T-helper 1 cell treated with Interleukin-12 subunit alpha and Interleukin-12 subunit beta and Interleukin-4 antibody, amounts not matched to agents 30 μg/mL and 1 μg/mL, for 36 hours (primary cell): ENCODE measurements around the gene MCAT.

Experiments used
- H3K27ac Mint-ChIP-seq: one replicate; pipeline ENCODE4 v1.8.0; 2021; ENCODE audit warnings: mild to moderate bottlenecking, mixed read lengths
- H3K27me3 Mint-ChIP-seq: one replicate; pipeline ENCODE4 v1.8.0; 2021; ENCODE audit warnings: low read depth, mixed read lengths
- H3K36me3 Mint-ChIP-seq: one replicate; pipeline ENCODE4 v1.8.0; 2021; ENCODE audit warnings: low read depth, mixed read lengths
- H3K4me1 Mint-ChIP-seq: one replicate; pipeline ENCODE4 v1.8.0; 2021; ENCODE audit warnings: low read depth, mixed read lengths
- H3K4me3 Mint-ChIP-seq: one replicate; pipeline ENCODE4 v1.8.0; 2021; ENCODE audit warnings: mild to moderate bottlenecking, moderate library complexity, mixed read lengths
- H3K9me3 Mint-ChIP-seq: one replicate; pipeline ENCODE4 v1.8.0; 2021; ENCODE audit warnings: mixed read lengths

Gene MCAT

DNA sequence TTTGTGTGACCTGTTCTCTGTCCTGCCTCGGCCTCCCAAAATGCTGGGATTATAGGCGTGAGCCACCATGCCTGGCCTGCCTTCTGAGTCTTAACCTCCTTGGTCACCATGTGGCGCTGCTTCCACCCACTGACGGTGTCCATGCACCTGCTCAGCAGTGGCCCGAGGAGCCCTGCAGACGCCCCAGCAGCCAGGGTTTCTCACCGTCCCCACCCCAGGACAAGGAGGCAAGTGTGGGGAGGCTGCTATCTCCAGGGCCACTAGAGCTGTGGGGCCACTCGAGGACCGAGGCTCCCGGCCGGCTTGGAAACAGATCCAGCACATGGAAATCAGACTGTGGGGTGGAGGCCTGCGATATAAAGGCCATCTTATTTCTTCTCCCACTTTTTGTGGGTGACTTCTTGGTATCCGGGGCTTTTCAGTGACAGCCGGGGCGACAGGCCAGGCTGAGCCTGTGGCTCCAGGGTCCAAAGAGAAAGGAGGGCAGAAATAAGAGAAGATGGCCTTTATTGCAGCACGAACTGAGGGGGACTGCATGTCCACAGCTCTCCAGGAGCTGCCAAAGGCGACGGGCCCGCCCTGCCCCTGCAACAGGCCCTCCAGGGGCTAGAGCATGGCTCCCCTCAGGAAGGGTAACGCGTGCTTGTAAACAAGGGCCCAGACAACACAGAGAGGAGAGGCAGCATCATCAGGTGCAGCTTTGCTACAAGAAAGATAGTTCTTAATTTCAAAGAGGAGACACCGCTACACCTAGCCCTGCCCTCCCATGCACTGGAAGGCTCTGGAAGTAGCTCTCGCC lies 23.1 kb upstream of the MCAT start:
- no peak overlapping the region for H3K27ac Mint-ChIP-seq
- H3K9me3 Mint-ChIP-seq, result no peaks in the 10 kb centered on the region
- no peaks in the 10 kb centered on the region for H3K27me3 Mint-ChIP-seq
- peaks cover 11% of the 10 kb centered on the region for H3K36me3 Mint-ChIP-seq
- peaks cover 7% of the 10 kb centered on the region for H3K4me1 Mint-ChIP-seq
- no peak overlapping the region for H3K4me3 Mint-ChIP-seq

DNA sequence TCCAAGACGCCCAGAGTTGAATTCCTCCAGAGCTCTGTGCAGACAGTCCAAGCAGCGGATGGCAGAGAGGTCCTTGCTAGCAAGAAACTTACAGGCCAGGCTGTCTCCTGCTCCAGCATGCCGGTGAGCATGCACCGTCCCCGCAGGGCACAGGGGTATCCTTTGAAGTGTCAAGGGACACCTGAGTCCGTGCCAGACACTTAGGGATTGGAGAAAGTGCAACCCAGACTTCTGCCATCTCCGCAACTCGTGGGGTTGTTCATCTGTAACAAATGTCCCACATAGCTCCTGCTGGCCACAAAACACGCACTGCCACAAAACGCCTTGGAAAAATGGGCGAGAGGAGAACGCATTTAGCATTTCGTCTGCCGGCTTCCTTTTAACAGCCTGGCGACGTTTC lies 21.4 kb upstream of the MCAT start:
- Mint-ChIP-seq H3K4me1 (peaks cover 3% of the 10 kb centered on the region), H3K9me3 (no peaks in the 10 kb centered on the region), H3K27me3 (no peaks in the 10 kb centered on the region), H3K27ac (no peak overlapping the region), H3K36me3 (peaks cover 11% of the 10 kb centered on the region), H3K4me3 (no peak overlapping the region)

DNA sequence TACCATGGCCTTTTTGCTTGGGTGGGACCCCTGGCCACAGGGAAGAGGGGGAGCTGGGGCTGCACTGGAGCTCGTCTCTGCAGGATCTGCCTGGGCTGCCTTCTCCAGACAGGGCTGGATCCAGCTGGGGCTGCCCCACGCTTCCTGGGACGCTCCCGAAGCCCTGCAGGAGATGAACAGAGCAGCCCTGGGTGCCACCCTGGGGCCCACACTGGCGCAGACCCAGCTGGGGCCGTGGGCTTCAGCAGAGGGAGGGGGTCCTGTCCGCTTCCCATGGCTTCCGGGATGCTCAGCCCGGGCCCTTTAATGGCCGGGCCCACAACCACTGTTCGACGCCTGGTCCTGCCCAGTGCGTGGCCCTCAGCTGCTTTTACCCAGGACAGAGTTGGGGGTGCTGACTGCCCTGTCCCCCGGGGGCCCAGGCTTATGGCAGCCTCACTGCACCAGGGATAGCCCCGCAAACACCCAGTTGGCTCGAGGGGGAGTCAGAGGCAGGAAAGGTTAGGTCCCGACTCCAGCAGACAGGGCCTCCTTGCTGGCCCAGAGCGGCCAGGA lies 20.1 kb upstream of the MCAT start:
- Mint-ChIP-seq H3K9me3 (no peaks in the 10 kb centered on the region), H3K4me1 (peaks cover 4% of the 10 kb centered on the region), H3K27ac (no peak overlapping the region), H3K36me3 (peaks cover 11% of the 10 kb centered on the region), H3K27me3 (no peaks in the 10 kb centered on the region), H3K4me3 (no peak overlapping the region)

DNA sequence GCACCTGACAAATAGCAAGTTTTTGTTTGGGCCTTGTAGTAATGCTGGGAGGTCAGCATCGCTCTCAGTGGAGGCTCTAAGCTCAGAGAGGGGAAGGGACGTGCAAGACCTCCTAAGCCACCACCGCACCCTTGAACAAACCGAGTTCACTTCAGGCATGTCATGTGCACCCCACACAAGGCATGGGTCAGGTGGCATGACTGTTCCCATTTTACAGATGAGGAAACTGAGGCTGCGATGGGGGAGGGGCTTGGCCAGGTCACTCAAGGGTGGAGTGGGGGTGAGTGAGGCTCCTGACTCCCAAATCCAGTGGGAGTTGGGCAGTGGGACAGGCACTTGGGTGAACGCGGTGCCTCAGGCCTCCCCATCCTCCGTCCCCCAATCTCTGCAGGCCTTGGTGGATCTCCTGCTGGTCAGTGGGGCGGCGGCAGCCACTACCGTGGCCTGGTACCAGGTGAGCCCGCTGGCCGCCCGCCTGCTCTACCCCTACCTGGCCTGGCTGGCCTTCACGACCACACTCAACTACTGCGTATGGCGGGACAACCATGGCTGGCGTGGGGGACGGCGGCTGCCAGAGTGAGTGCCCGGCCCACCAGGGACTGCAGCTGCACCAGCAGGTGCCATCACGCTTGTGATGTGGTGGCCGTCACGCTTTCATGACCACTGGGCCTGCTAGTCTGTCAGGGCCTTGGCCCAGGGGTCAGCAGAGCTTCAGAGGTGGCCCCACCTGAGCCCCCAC lies 19.4 kb upstream of the MCAT start:
- Mint-ChIP-seq H3K27ac (no peak overlapping the region), H3K4me3 (no peak overlapping the region)

DNA sequence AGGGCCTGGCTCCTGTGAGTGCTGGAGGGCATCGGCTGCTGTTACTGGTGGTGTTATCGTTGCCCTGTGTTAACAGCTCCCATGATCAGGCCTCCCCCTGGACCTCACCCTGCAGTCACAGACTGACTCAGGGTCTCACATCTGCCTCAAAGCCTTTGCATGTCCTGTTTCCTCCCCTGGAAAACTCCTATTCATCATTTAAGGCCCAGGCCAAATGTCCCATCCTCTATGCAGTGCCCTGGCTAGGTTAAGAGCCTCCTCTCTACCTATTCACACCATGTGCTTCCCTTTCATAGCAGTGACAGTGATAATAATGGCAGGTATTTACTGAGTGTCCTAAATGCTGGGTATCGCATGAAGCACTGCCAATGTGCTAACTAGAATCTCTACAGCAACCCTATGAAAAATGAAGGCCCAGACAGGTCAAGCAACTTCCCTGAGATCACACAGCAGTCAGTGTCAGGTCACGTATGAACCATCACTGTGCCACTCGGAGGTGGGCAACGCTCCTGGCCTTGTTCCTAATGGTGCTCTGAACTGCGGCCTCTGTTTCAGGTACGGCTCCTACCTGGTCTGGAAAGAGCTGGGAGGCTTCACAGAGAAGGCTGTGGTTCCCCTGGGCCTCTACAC lies 17.4 kb upstream of the MCAT start:
- no peak overlapping the region for H3K4me3 Mint-ChIP-seq

More for the DNA sequence above, 19.4 kb upstream of the MCAT start:
- Mint-ChIP-seq H3K9me3 (no peaks in the 10 kb centered on the region), H3K4me1 (peaks cover 4% of the 10 kb centered on the region), H3K27me3 (no peaks in the 10 kb centered on the region), H3K36me3 (peaks cover 8% of the 10 kb centered on the region)

DNA sequence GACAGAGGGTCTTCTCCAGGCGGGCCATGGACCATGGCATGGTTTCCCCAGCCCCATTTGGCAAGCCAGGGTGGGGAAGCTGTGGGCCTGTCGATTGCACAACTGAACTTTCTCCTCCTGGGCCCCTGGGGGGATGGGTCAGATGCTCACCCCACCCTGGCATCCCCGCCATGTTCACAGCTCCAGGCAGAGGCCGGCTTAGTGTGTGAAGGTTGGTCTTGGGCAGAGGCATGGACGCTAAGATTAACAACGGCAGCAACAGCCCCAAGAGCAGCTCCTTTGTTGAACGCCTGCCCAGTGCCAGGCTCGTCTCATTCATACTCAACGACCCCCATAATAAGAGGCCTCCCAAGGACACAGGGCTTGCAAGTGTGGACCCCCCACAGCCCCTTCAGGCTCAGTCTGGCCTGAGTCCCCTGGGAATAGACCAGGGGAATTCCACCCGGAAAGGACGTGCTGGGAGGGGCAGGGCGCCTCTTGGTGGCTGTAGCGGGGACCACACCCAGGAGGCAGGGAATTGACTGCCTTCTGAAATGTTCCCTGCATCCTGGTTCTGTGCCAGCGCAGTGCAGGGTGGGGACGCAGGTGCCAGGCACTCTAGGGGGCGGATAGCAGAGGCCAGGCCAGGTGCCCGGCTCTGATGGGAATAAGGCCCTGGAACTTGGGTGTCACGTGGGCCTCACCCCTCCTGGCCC lies 16.4 kb upstream of the MCAT start:
- no peaks in the 10 kb centered on the region for H3K27me3 Mint-ChIP-seq
- no peaks in the 10 kb centered on the region for H3K9me3 Mint-ChIP-seq
- no peak overlapping the region for H3K27ac Mint-ChIP-seq
- peaks cover 6% of the 10 kb centered on the region for H3K4me1 Mint-ChIP-seq
- H3K36me3 Mint-ChIP-seq, result peaks cover 7% of the 10 kb centered on the region
- no peak overlapping the region for H3K4me3 Mint-ChIP-seq

More for the DNA sequence above, 17.4 kb upstream of the MCAT start:
- Mint-ChIP-seq H3K9me3 (no peaks in the 10 kb centered on the region), H3K36me3 (peaks cover 7% of the 10 kb centered on the region), H3K27me3 (no peaks in the 10 kb centered on the region), H3K27ac (no peak overlapping the region), H3K4me1 (peaks cover 6% of the 10 kb centered on the region)

DNA sequence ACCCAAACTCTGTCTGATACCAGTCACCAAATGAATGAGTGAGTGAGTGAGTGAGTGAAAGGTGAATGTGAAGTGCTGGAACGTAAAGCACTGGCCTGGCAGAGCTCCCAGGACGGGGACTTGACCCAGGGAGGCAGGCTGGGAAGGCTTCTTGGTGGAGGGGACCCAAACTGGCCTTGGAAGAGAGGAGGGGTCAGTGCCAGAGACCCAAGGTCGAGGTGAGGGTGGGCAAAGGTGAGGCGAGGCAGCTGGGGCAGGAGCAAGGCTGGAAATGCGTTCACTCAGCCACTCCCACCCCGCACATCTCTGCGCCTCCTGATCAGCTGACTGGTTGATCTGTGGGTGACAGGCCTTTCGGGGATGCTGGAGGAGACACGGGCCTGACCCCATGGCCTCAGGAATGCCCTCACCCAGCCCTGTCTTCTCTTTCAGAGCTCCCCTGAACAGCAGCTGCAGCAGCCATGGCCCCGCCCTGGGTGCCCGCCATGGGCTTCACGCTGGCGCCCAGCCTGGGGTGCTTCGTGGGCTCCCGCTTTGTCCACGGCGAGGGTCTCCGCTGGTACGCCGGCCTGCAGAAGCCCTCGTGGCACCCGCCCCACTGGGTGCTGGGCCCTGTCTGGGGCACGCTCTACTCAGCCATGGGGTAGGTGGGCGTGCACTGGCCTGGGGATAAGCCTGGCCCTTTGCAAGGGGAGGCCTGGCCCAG lies 15.7 kb upstream of the MCAT start:
- Mint-ChIP-seq H3K9me3 (no peaks in the 10 kb centered on the region), H3K27ac (no peak overlapping the region), H3K4me3 (no peak overlapping the region)

DNA sequence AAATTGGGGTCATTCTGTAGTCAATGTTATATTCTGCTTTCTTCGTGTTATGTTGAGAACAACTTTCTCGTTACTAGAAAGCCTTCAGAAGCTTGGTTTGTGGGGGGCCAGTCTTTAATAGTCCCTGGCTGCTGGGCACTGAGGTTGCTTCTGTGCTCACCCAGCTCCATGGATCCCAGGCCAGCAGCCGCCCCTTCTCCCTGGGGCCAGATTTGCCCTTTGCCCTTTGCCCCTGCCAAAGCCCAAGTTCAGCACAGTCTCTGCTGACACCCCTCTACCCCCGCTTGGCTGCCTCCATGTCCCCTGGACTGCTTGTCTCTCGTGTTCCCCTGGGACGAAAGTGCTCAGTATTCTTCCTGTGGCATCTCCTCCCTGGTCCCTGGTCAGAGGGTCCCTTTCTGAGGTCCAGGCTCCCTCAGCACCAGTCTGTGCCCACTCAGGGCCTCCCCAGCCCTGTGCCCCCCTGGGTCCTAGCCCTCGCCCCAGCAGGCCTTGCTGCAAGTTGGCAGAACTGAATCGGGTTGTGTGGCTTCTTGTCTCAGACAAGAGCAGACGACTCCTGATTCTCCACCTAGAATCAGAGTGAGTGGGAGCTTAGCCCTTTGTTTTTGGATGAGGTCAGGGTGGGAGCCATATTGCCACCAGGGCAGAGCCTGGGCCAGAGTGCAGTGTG lies 14.8 kb upstream of the MCAT start:
- H3K4me3 Mint-ChIP-seq, result no peak overlapping the region
- no peaks in the 10 kb centered on the region for H3K9me3 Mint-ChIP-seq
- peaks cover 2% of the 10 kb centered on the region for H3K36me3 Mint-ChIP-seq
- no peaks in the 10 kb centered on the region for H3K27me3 Mint-ChIP-seq
- H3K4me1 Mint-ChIP-seq, result peaks cover 5% of the 10 kb centered on the region
- no peak overlapping the region for H3K27ac Mint-ChIP-seq

More for the DNA sequence above, 15.7 kb upstream of the MCAT start:
- Mint-ChIP-seq H3K4me1 (peaks cover 5% of the 10 kb centered on the region), H3K36me3 (peaks cover 4% of the 10 kb centered on the region), H3K27me3 (no peaks in the 10 kb centered on the region)

DNA sequence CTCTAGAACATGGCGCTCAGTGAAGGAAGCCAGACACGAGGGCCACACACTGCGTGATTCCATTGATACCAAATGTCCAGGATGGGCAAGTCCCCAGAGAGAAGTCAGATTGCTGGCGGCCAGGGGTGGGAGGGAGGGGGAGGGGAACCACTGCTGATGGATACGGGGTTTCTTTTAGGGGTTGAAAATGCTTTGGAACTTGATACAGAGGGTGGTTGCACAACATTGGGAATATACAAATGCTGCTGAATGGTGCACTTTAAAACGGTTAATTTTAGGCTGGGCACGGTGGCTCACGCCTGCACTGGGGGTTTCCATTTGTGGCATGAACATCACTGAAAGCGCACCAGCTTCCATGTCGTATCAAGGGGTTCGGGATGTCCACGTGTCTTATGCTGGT lies 13.2 kb upstream of the MCAT start:
- Mint-ChIP-seq H3K4me1 (peaks cover 7% of the 10 kb centered on the region), H3K9me3 (no peaks in the 10 kb centered on the region), H3K27ac (no peak overlapping the region), H3K27me3 (no peaks in the 10 kb centered on the region), H3K4me3 (no peak overlapping the region), H3K36me3 (no peaks in the 10 kb centered on the region)

DNA sequence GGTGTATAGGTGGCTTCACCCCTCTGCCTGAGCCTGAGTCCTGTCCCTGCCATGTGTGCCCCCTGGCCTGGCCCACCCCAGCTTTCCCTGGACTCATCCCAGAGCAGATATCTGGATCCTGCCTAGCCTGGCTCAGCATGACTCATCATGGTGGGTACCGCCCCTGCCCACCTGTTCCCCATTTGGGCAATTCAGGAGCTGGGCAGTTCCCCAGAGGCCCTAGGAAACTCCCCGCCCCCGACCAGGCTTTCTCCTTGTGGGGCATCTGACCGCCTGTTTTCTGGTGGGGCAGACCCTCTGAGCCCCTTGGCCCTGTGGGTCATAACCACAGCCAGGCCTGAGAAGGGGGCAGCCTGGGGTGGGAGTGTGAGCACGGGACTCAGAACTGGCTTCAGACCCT lies 12.6 kb upstream of the MCAT start:
- peaks cover 11% of the 10 kb centered on the region for H3K4me1 Mint-ChIP-seq
- H3K9me3 Mint-ChIP-seq, result no peaks in the 10 kb centered on the region
- H3K4me3 Mint-ChIP-seq, result no peak overlapping the region
- H3K36me3 Mint-ChIP-seq, result no peaks in the 10 kb centered on the region
- H3K27me3 Mint-ChIP-seq, result no peaks in the 10 kb centered on the region
- no peak overlapping the region for H3K27ac Mint-ChIP-seq

DNA sequence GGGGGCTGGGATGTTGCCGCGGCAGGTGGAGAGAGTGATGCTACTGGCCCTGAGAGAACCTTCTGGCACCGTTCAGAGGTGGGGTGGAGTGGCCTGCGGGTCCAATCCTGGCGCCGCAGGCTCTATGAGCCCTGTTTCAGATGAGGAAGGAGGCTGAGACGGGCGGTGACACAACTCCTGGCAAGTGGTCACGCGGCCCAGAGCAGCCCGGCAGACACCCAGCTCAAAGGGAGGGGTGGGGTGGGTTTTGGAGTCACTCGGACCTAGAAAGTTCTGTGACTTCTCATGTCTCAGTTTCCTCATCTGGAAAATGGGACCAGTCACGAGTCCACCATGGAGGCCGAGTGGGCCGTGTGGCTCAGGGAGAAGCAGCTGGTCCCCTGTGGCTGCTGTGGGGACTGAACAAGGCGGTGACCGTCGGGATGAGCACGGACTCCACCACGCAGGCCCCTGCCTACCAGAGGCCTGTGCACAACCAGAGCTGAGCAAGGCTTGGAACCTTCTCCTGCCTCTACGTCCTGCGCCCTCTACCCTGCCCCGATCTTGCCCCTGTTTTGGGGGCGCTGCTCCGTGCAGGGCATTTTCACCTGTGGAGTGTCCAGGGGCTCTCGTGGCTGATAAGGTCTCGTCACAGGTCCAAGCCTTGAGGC lies 11.8 kb upstream of the MCAT start:
- no peaks in the 10 kb centered on the region for H3K36me3 Mint-ChIP-seq
- H3K4me3 Mint-ChIP-seq, result no peak overlapping the region
- H3K27ac Mint-ChIP-seq, result no peak overlapping the region
- H3K9me3 Mint-ChIP-seq, result no peaks in the 10 kb centered on the region
- no peaks in the 10 kb centered on the region for H3K27me3 Mint-ChIP-seq
- peaks cover 13% of the 10 kb centered on the region for H3K4me1 Mint-ChIP-seq

DNA sequence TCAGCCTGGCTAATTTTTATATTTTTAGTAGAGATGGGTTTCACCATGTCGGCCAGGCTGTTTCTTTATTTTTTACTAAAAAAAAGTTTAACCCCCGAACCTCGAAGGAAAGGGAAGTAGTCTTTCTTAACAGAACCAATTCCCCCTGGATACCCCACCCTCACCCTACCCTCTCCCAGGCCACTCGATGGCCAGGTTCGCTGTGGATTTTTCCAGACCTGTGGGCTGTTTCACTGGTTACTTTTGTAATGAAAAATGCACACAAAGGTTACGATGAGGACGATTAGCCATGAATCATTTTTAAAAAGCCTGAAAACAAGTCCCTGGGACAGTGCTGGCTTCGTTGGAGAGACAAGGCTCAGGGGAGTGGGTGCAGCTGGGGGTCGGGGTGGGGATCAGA lies 10.7 kb upstream of the MCAT start:
- no peak overlapping the region for H3K27ac Mint-ChIP-seq

More for the DNA sequence above, 10.7 kb upstream of the MCAT start:
- no peaks in the 10 kb centered on the region for H3K9me3 Mint-ChIP-seq
- peak overlapping the region; percentile 21 for H3K4me3 Mint-ChIP-seq
- peaks cover 15% of the 10 kb centered on the region for H3K4me1 Mint-ChIP-seq
- H3K27me3 Mint-ChIP-seq, result no peaks in the 10 kb centered on the region
- H3K36me3 Mint-ChIP-seq, result no peaks in the 10 kb centered on the region
